CD4-positive, alpha-beta T cell treated with Interleukin-12 subunit alpha and Interleukin-12 subunit beta, for 1 hour (primary cell): ENCODE results near the gene CHST9.

Experiments used
- DNase-seq: peaks from one replicate; pipeline ENCODE4 v3.0.0-alpha.2; 2020

Gene CHST9

DNA sequence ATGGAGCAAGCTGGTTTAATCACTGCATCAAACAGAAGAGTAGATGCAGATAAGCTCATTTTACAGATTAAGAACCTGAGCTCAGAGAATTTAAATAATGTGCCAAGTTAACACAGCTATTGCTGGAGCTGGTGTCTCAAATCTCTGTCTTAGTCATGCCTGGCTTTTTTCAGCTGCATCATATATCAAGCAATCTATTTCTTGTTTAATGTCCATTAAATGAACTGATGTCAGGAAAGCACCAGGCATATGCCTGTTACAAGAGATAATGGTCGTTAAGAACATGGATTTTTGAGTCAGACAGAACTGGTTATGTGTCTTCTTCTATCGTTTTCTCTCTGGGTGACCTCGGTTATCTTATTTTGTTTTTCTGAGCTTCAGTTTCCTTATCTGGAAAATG lies 259.8 kb downstream of the CHST9 start:
- no peak for DNase-seq

GRCh38 chr18:26922313-26922712 lies 262.8 kb downstream of the CHST9 start:
- no peak for DNase-seq

DNA sequence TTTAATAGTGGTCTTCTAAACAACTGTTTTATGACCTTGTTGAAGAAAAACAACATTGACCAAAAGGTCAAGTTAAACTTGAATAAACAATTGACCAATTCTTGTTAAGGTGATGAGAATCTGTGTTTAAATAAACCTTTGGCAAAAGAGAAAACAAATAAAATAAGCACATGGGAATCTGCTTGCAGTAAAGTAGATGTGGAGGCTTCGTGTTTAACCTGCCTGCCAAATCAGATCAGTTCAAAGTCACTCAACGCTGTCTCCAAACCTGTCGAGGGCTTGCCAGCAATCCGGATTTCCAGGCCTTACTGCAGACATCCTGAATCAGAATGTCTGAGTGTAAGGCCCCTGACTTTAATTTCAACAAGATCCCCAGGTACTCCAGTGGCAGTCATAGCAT lies 264.5 kb downstream of the CHST9 start:
- DNase-seq = no peak

DNA sequence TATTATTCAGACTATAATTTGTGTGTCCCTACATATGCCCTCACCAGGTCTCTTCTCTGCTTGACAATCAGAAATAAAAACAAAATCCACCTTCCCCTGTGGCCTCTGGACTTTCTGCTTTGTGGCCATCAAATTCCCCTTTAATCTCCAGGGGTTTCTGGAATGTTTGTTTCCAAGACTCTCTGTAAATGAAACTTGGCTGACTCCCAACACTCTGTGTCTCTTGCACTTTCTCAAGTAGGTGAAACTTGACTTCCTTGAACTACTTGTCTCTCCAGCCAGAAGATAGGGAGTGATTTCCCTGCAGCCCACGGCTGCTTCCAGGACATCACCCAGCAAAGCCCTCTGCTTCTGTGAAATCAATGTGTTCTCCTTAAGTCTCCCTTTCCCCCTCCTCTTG lies 265.5 kb downstream of the CHST9 start:
- DNase-seq = no peak

DNA sequence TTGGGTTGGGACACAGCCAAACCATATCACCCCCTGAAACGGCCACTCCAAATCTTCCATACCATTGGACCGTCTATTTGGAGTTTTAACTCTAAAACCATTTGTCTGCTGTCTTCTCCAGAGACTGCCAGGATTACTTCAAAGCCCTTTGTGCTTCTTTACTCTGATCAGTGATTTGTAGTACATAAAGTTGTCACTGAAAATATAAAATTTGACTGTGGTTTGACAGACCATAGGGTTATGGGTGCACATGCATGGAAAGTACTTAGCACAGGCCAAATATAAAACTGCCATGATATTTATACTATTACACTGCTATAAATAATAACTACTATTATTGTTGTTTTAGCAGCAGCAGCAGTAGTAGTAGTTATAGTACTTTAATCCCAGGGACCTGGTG lies 265.9 kb downstream of the CHST9 start:
- no peak for DNase-seq

GRCh38 chr18:26911840-26912239 lies 273.3 kb downstream of the CHST9 start:
- no peak for DNase-seq

GRCh38 chr18:26909599-26910290 lies 275.4 kb downstream of the CHST9 start:
- no peak for DNase-seq

GRCh38 chr18:26908906-26909305 lies 276.2 kb downstream of the CHST9 start:
- DNase-seq = no peak

DNA sequence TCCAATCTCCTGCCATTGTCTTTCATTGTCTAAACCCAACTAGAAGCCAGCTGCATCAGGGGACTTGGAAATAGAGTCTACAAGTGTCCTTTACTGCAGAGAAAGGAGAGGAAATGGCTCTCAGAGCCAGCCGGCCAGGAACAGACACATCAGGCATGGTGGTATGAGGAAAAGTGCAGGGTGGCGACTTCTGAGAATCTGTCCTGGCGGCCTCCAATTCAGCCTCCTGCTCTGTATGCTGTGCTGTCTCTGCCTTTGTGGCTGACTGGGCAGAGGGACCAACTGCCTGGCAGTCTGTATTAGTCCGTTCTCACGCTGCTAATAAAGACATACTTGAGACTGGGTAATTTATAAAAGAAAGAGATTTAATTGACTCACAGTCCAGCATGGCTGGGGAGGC lies 282.8 kb downstream of the CHST9 start:
- DNase-seq = no peak

- no peak for DNase-seq
Measured at GRCh38 chr18:26901020-26901419, 284.1 kb downstream of the CHST9 start.

- no peak for DNase-seq
Measured at GRCh38 chr18:26894426-26894825, 290.7 kb downstream of the CHST9 start.

- no peak for DNase-seq
Measured at GRCh38 chr18:26893996-26894395, 291.1 kb downstream of the CHST9 start.

DNA sequence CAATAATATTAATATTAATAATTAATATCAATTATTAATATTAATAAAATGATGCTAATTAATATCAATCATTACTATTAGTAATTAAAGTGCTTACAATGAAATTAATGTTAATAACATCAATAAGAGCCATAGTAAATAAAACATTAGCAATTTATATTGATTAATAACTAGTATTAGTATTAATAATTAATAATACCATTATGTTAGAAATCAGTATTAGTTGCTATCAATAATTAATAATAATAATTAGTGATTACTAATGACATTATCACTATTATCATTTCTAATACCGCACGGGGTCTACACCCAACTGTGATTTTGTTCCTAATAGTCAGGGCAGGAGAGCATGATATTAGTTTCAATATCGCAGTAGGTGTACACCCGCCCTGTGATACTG lies 296.8 kb downstream of the CHST9 start:
- DNase-seq = no peak

GRCh38 chr18:26875040-26875654 lies 310.0 kb downstream of the CHST9 start:
- no peak for DNase-seq

- no peak for DNase-seq
Measured at GRCh38 chr18:26874283-26874682, 310.8 kb downstream of the CHST9 start.

GRCh38 chr18:26869640-26870039 lies 315.5 kb downstream of the CHST9 start:
- DNase-seq = no peak

DNA sequence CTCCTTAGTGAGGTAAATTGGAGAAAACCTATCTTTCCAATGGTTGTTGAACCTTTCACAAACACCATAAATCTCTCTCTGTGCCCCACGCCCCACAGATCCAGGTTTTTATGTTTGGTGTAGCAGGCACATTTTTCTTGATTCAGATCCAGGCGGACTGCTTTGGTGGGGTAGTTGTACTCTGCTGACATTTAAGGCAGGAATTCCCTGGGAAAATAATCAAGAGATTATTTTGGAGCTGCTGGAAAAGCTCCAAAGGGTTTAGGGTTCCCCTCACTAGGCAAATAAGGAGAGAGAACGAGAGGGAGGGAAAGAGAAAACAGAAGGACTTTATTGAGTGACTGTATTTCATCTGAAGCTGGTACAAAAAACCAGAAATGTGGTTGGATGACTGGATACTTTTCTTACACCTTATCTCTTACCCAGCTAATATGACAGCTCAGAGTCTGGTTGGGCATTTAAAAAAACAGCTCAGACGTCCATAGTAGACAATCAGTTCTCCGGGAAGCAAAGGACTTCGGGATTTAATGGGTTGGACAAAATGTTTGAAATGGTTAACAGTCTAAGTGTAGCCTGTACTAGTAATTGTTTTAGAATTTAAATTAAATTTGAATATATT lies 316.0 kb downstream of the CHST9 start:
- DNase-seq = no peak

GRCh38 chr18:26867471-26867870 lies 317.6 kb downstream of the CHST9 start:
- no peak for DNase-seq

- no peak for DNase-seq
Measured at GRCh38 chr18:26865557-26865956, 319.6 kb downstream of the CHST9 start, which contains the start of gene AQP4. Gene AQP4 (minus strand): TSS chr18:26865707. CDS start chr18:26865689, 18 bp downstream.

DNA sequence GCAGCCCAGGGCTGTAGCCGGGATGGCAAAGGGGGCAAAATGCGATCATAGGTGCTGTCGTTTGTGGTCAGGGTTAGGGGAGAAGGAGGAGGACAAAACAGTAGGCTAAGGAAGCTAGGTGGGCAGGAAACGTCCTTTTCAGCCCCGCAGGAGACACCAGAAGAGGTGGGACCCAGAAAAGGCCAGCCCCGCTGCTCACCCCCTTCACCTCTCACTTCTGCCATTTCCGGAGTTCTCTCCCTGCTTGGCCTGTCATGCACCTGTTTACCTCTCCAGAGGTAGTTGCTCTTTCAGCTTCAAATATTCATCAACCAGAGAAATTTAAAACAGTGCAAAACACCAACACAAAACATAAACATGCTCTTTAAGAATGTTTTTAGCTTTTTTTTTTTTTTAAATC lies 320.4 kb downstream of the CHST9 start:
- DNase-seq = no peak

GRCh38 chr18:26863921-26864497 lies 321.1 kb downstream of the CHST9 start:
- no peak for DNase-seq

DNA sequence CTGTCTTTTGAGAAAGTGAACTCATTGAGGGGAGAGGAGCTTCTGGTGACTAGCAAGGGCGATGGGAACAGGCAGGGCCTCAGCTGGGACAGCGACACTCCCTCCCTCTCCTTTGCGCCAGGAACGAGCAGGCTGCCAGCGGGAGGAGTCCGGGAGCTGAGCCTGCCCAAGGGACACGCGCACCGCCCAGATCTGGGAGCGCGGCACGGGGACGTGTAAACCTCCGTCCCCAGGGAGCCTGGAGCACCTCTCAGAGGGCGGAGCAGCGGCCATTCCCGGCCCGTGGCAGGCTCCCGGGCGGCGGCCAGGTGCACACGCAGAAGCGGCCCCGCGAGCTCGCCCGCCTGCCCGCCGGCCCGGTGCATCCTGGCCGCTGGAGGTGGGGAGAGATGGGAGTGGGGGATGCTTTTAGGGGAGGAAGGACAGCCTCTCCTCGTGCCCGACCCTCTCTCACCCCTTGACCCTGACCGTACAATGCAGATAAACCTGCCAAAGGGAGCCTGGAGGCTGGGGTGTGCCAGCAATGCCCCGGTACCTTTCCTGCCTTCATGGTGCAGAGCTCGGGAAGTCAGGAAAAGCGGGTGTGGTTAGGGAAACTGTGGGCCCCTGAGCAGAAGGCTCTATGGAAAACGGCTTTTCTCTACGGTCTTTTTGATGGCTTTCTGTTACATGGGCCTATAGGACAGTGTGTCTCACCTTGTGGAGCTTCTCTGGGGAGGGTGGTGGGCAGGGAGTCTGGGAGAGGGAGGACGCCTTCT lies 321.8 kb downstream of the CHST9 start:
- no peak for DNase-seq

GRCh38 chr18:26862084-26862483 lies 323.0 kb downstream of the CHST9 start:
- DNase-seq = no peak
